Right kidney (tissue), 1 donor: ENCODE data around the gene CLSTN1.
A peak's percentile ranks its signal among the peaks of the same experiment; 100 is the strongest.
"Not testable (repeated sequence)": the region's sequence is repeated elsewhere in the genome, so short reads cannot be mapped to it uniquely, and the experiment has no call there.

Source experiments
- DNase-seq: peaks from one replicate; pipeline ENCODE4 v3.0.0-alpha.2; 2016

The CLSTN1 gene

GRCh38 chr1:9714257-9714718 is 109.5 kb downstream of the CLSTN1 start:
- DNase-seq, result no peak

- DNase-seq, result not testable (repeated sequence)
These were observed 111.0 kb downstream of the CLSTN1 start for GRCh38 chr1:9712767-9713166.

GRCh38 chr1:9711466-9712020 is 112.2 kb downstream of the CLSTN1 start:
- DNase-seq, result no peak

GRCh38 chr1:9710037-9710436 is 113.7 kb downstream of the CLSTN1 start:
- no peak for DNase-seq

GRCh38 chr1:9706178-9706577 is 117.6 kb downstream of the CLSTN1 start:
- DNase-seq, result no peak

GRCh38 chr1:9705337-9706093 is 118.2 kb downstream of the CLSTN1 start:
- no peak for DNase-seq

- DNase-seq, result no peak
These were observed 120.1 kb downstream of the CLSTN1 start for GRCh38 chr1:9703681-9704080.

- DNase-seq, result no peak
These were observed 120.6 kb downstream of the CLSTN1 start for GRCh38 chr1:9703165-9703509.

GRCh38 chr1:9701665-9702064 is 122.1 kb downstream of the CLSTN1 start:
- no peak for DNase-seq

GRCh38 chr1:9700340-9700739 is 123.4 kb downstream of the CLSTN1 start:
- DNase-seq, result no peak

- DNase-seq, result no peak
These were observed 124.4 kb downstream of the CLSTN1 start for GRCh38 chr1:9699361-9699760.

GRCh38 chr1:9696793-9697192 is 127.0 kb downstream of the CLSTN1 start:
- DNase-seq, result no peak

- no peak for DNase-seq
These were observed 132.1 kb downstream of the CLSTN1 start for GRCh38 chr1:9691691-9692090.

GRCh38 chr1:9691108-9691445 is 132.7 kb downstream of the CLSTN1 start:
- no peak for DNase-seq

- DNase-seq, result no peak
These were observed 133.2 kb downstream of the CLSTN1 start for GRCh38 chr1:9690440-9691107.

- peak; percentile 67 for DNase-seq
These were observed 133.8 kb downstream of the CLSTN1 start for GRCh38 chr1:9689971-9690381.

GRCh38 chr1:9689011-9689706 is 134.6 kb downstream of the CLSTN1 start:
- peak; percentile 80 for DNase-seq

- DNase-seq, result no peak
These were observed 135.2 kb downstream of the CLSTN1 start for GRCh38 chr1:9688599-9688998.

- no peak for DNase-seq
These were observed 135.7 kb downstream of the CLSTN1 start for GRCh38 chr1:9687874-9688582.

GRCh38 chr1:9687120-9687873 is 136.5 kb downstream of the CLSTN1 start:
- DNase-seq, result peak; percentile 77

GRCh38 chr1:9684801-9685200 is 139.0 kb downstream of the CLSTN1 start:
- DNase-seq, result no peak

GRCh38 chr1:9680828-9681227 is 142.9 kb downstream of the CLSTN1 start:
- no peak for DNase-seq
